GM10266 (cell line): ENCODE measurements around the gene LRRC27.
"Not testable (repeated sequence)": the region's sequence is repeated elsewhere in the genome, so short reads cannot be mapped to it uniquely, and the experiment has no call there.

Experiments used
- DNase-seq: peaks from one replicate; pipeline ENCODE4 v3.0.0; 2012; ENCODE audit errors: extremely low spot score
- TF ChIP-seq, protein P1 (sequence below): IDR thresholded peaks from 2 replicates; pipeline ENCODE4 v1.5.1; 2012; ENCODE audit warnings: mild to moderate bottlenecking, low read depth; ENCODE audit not compliant: control insufficient read depth, insufficient read depth; ENCODE audit errors: missing control alignments

LRRC27 gene

DNA sequence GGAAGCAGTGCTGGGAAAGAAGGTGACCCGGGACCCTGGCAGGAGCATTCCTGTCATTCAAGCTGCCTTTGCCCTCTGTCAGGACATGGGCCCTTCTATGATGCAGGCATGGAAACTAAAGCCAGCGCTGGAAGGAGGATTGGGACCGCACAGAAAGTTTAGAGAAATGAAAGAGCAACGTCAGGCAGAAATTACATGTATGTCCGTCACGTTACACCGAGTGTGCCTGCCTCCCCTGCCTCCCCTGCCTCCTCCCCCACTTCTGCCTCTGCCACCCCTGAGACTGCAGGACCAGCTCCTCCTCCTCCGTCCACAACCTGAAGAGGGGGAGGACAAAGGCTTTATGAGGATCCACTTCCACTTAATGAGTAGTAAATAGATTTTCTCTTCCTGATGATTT is 51.1 kb downstream of the LRRC27 start:
- DNase-seq, result no peak
- TF ChIP-seq, protein P1, sequence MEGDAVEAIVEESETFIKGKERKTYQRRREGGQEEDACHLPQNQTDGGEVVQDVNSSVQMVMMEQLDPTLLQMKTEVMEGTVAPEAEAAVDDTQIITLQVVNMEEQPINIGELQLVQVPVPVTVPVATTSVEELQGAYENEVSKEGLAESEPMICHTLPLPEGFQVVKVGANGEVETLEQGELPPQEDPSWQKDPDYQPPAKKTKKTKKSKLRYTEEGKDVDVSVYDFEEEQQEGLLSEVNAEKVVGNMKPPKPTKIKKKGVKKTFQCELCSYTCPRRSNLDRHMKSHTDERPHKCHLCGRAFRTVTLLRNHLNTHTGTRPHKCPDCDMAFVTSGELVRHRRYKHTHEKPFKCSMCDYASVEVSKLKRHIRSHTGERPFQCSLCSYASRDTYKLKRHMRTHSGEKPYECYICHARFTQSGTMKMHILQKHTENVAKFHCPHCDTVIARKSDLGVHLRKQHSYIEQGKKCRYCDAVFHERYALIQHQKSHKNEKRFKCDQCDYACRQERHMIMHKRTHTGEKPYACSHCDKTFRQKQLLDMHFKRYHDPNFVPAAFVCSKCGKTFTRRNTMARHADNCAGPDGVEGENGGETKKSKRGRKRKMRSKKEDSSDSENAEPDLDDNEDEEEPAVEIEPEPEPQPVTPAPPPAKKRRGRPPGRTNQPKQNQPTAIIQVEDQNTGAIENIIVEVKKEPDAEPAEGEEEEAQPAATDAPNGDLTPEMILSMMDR, result no peak

DNA sequence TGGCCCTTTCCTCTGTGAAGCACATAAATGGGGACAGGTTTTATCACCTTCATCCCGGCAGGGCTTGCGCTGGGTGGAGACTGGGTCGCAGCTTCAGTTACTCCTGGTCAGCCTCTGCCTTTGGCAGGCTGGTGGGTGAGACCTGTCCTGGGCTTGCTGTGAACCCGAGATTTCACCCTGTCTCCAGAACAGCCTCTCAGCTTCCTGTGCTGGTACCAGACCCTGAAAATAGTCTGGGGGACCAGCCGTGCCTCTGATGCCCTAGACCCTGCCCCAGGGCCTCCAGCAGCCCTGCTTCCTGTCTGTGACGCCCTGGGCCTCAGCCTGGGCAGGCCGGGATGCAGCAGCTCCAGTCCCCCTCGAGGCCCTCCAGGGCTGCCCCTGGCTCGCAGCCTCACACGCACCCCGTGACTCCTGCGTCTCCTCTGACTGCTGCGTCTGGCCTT is 51.8 kb downstream of the LRRC27 start:
- TF ChIP-seq, protein P1, result no peak
- DNase-seq, result no peak

DNA sequence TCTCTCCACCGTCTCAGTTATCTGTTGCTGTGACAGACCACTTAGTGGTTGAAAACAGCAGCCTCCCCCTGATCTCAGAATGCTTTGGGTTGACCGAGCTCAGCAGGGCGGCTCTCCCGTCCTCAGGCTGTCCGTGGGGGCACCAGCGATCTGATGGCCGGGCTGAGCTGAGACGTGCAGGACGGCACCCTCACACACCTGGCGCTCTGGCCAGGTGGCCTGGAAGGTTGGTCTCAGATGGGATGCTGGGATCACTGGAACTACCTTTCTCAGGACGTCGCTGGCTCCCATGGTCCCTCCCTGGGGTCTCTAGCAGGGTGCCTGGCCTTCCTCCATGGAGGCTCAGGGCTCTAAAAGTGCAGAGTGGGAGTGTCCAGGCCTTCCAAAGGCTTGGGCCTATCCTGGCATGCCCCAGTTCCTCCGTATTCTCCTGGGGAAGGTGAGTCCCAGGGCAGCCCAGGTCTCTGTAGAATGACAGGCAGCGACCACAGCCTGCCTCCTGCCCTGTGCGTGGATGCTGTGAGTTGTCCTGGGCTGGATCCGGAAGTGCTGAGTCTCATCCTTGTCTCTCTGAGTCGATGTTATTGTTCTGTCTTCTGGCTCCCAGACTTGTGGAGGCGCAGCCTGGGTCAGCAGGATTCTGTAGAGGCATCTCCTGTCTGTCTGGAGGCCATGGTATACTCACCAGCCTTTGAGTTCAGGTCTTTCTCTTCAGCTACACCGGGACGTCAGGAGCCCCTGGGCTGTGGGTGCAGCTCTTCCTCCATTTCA is 52.8 kb downstream of the LRRC27 start:
- no peak for DNase-seq
- TF ChIP-seq, protein P1, result no peak

DNA sequence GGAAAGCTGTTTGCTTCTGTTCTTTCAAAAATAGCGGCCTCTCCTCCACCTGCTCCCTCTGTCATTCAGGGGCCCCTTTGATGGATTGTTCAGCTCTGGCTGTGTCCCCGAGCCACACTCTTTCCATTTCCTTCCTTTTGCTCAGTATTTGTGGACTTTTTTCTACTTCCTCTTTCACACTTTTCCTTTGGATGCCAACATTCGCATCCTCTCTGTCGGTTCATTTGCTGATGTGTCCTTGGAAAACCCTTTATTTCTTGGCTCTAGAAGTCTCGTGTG is 53.3 kb downstream of the LRRC27 start:
- TF ChIP-seq, protein P1, result no peak
- DNase-seq, result no peak

DNA sequence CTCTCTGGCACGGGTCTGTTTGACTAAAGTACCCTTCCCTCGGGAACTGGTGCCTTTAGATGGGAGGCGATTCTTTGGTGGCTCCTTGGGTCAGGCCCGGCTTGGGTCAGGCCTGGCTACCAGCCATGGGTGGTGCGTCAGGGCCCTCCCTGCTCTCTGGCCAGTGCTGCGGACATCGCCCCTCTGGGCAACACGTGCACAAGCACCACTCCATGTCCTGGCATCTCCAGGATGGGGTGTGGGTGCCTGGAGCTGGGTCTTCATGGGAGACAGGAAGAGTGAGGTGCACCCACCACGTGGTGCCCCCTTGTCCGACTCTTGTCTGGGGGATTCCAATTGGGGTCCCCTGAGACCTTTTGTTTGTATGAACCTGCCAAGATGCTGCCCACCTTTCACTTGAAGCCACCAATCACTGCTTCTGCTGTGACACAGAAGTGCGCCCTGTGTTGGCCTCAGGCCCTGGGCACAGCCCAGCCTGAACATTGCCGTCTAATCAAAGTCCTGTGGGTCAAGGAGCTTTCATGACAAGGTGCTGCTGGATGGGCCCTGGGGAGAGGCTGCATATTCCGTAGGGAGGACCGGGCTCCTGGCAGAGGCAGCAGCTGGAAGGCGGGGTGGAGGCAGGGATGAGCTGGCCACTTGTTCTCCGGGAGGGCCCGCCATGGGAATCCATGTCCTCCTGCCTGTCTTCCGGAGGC is 53.9 kb downstream of the LRRC27 start:
- TF ChIP-seq, protein P1, result no peak
- DNase-seq, result no peak

DNA sequence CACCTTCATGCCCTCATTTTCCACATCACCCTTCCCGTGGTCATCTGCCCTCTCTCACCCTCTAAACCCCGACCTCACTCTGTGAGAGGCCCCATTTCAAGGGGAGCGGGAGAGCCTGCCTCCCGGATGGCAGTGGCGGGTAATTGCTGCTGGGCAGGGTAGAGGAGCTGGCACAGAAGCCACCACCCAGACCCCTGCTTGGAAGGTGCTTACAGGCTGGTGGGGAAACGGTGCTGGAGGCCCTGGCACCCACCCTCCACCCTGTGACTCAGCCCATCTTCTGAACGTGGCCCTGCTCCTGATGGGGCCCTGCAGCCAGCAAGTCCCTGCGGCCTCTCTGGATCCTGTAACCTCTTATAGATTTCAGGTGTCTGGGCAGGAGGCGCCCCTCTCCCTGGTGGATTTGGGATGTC is 54.4 kb downstream of the LRRC27 start:
- TF ChIP-seq, protein P1, result no peak
- no peak for DNase-seq

DNA sequence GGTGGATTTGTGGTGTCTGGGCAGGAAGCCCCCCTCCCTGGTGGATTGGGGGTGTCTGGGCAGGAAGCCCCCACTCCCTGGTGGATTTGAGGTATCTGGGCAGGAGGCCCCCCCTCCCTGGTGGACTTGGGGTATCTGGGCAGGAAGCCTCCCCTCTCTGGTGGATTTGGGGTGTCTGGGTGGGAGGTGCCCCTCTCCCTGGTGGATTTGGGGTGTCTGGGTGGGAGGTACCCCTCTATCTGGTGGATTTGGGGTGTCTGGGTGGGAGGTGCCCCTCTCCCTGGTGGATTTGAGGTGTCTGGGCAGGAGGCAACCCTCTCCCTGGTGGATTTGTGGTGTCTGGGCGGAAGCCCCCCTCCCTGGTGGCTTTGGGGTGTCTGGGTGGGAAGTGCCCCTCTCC is 54.9 kb downstream of the LRRC27 start:
- DNase-seq, result not testable (repeated sequence)
